NCI-H2081 (cell line): Measurements from ENCODE around the gene NUDT2.

ENCODE experiments used
- DNase-seq, 2 experiments: peaks; one replicate each; lab custom pipeline; 2025; lab: John Stamatoyannopoulos, UW

Gene NUDT2

GRCh38 chr9:34370970-34371880 lies 41.9 kb downstream of the NUDT2 start:
- DNase-seq, result no peak

- no peak for DNase-seq
Measured at GRCh38 chr9:34371886-34372466, 42.6 kb downstream of the NUDT2 start.

GRCh38 chr9:34372467-34373011 lies 43.2 kb downstream of the NUDT2 start:
- DNase-seq, result no peak

GRCh38 chr9:34373749-34374148 lies 44.4 kb downstream of the NUDT2 start:
- DNase-seq, result no peak

- DNase-seq, result no peak
Measured at GRCh38 chr9:34374339-34374738, 45.0 kb downstream of the NUDT2 start.

GRCh38 chr9:34374905-34375552 lies 45.7 kb downstream of the NUDT2 start:
- peak in 1 of 2 experiments; percentile 26 for DNase-seq

- DNase-seq, result peak; percentile 30 to 36
Measured at GRCh38 chr9:34375901-34376595, 46.7 kb downstream of the NUDT2 start.

- DNase-seq, result peak; percentile 95 to 96
Measured at GRCh38 chr9:34376596-34377403, 47.4 kb downstream of the NUDT2 start, which contains the start of gene MYORG. Gene MYORG, minus strand, starts transcription at chr9:34376898. Its CDS starts 3,955 bp downstream, at chr9:34372943.

- DNase-seq, result no peak
Measured at GRCh38 chr9:34377404-34377746, 48.0 kb downstream of the NUDT2 start.

- DNase-seq, result no peak
Measured at GRCh38 chr9:34378376-34379060, 49.1 kb downstream of the NUDT2 start.

- DNase-seq, result peak; percentile 68 to 83
Measured at GRCh38 chr9:34379334-34380033, 50.1 kb downstream of the NUDT2 start.

- no peak for DNase-seq
Measured at GRCh38 chr9:34380034-34380510, 50.7 kb downstream of the NUDT2 start.

- DNase-seq, result peak; percentile 38 to 49
Measured at GRCh38 chr9:34380511-34381315, 51.3 kb downstream of the NUDT2 start.

- no peak for DNase-seq
Measured at GRCh38 chr9:34381323-34381722, 52.0 kb downstream of the NUDT2 start.

GRCh38 chr9:34382054-34382453 lies 52.7 kb downstream of the NUDT2 start:
- no peak for DNase-seq

GRCh38 chr9:34382879-34383278 lies 53.5 kb downstream of the NUDT2 start:
- DNase-seq, result no peak

- no peak for DNase-seq
Measured at GRCh38 chr9:34383904-34384303, 54.5 kb downstream of the NUDT2 start.

- no peak for DNase-seq
Measured at GRCh38 chr9:34384368-34385165, 55.2 kb downstream of the NUDT2 start.
